HG02973 (cell line): ENCODE data around the gene RNF157.
"Not testable (repeated sequence)": the region's sequence is repeated elsewhere in the genome, so short reads cannot be mapped to it uniquely, and the experiment has no call there.

ENCODE experiments used
- ATAC-seq: cut with Tn5 transposase; IDR thresholded peaks from one replicate; pipeline ENCODE4 v1.9.1; 2021; ENCODE audit warnings: moderate library complexity; ENCODE audit not compliant: unreplicated experiment

The RNF157 gene

DNA sequence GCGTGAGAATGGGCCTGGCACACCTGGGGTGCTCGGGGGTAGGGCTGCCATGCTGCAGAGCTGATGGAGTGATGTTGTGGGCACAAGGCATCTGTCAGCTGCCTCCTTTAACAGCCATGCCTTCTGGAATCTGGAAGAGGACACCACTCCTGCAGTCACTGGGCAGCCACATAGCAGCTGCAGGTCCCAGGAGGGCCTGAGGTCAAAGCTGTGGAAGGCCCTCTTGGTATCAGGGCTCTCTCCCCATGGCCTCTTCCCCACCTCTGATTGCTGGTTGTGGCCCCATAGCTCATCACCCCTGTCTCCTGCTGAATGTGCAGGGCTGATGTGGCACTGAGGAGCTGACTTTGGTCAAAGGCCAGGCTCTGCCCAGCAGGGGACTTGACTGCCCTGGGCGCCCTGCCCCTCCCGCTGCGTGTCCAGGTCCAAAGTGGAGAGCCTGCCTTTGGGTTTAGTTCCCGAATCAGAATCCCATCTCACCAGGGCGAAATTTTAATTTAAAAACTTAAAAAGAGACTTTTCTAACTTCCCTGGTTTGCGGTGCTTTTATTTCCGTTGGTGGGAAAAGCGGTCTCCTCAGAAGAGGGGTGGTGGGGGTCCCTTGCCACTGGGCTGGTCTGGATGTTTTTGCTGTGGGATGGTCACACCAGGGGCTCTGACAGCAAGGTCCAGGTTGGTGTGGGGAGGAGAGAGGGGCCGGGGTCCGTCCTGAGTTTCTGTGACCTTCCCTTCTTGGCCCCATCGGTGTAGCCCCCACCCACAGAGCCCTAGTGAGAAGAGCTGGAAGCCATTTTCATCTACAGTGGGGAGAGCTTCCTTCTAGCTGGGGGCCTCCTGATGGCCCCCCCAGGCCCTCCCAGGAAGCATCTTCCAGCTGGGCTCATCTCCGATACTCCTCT lies 30.7 kb upstream of the RNF157 start:
- ATAC-seq = peak; percentile 1

DNA sequence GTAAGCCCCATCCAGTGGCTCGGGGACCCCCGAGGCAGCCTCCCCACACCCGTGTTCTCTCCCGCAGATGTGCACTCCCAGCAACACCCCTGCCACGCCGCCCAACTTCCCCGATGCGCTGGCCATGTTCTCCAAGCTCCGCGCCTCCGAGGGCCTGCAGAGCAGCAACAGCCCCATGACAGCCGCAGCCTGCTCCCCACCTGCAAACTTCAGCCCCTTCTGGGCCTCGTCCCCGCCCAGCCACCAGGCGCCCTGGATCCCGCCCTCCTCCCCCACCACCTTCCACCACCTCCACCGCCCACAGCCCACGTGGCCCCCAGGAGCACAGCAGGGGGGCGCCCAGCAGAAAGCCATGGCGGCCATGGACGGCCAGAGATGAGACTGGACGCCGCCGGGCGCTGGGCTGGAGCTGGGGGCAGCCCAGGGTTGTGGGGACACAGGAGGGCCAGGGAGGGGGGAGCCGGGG lies 29.9 kb upstream of the RNF157 start:
- ATAC-seq = no peak

DNA sequence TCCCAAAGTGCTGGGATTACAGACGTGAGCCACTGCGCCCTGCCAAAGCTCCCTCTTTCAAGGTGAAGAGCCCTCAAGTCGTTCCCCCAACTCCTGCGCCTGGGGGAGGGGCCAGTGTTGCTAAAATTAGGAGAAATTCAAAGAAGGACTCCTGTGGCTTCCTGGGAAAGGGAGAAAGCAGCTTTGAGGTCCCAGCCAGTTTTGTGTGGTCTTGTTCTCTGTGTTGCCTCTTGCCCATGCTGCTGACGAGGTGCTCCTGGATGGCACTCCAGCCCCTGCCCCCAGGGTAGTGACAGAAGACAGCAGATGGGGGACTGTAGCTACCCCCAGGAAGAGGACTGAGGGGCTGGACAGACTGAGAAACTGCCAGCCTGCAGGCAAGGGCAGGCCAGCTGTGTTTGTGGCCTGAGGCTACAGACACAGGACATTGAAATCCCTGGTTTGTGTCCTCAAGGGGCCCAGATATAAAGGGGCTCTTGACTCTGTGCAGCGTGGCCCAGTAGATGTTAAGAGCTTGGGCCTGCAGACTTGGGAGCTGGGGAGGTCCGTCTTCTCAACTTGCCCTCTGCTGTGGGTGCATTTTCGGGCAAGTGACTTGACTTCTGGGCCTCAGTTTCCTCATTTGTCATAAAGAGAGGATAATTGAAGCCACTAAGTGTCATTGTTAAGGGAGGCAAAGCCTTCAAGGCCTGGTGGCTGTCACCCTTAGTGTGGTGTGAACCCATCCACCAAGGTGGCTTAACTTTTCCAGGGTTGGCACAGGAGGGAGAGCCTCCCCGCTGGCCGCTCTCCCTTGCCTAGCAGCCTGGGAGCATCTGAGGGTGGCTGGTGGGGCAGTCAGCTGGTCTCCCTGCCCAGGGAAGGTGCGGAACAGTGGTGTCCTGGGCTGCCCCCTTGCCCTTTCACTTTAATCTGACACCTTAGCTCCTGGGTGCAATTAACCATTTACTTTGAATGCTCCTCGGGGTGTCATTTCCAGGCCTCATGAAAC lies 29.0 kb upstream of the RNF157 start:
- ATAC-seq = no peak

DNA sequence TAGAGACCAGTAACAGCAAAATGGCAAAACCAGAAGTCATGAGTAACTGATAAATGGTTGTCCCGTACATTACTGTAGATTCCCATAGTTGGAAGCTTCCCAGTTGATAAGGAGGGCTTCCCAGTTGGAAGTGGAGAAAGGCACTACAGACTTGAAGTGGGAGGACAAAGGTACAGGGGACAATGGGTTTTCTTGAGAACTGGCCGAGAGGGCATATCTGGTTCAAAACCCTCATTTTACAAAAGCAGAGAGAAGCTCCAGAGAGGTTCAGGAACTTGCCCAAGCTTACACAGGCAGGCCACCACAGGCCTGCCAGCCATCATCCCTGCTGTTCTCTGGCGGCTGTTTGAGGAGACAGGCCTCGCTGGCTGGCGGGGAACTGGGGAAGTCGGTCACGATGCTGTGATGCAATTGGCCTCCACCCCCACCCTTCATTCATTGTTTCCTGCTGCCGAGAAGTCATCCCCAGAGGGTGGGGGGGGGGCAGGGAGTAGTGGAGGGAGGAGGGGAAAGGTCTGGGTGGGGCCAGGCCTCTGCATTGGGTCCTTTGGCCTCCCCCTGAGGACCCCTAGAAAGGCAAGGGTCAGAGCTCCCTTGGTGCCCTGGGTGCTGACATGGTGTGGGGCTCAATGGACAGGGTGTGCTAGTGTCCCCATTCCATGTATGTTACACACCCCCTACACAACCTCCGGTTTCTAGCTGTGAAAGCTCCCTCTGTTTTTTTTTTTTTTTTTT lies 27.9 kb upstream of the RNF157 start:
- no peak for ATAC-seq

DNA sequence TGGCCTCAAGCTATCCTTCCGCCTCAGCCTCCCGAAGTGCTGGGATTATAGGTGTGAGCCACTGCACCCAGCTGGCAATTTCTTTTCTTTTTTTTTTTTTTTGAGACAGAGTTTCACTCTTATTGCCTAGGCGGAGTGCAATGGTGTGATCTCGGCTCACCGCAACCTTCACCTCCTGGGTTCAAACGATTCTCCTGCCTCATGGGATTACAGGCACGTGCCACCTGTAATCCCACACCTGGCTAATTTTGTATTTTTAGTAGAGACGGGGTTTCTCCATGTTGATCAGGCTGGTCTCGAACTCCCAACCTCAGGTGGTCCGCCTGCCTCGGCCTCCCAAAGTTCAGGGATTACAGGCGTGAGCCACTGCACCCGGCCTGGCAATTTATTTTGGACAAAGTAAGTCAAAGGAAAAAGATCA lies 27.3 kb upstream of the RNF157 start:
- not testable (repeated sequence) for ATAC-seq

DNA sequence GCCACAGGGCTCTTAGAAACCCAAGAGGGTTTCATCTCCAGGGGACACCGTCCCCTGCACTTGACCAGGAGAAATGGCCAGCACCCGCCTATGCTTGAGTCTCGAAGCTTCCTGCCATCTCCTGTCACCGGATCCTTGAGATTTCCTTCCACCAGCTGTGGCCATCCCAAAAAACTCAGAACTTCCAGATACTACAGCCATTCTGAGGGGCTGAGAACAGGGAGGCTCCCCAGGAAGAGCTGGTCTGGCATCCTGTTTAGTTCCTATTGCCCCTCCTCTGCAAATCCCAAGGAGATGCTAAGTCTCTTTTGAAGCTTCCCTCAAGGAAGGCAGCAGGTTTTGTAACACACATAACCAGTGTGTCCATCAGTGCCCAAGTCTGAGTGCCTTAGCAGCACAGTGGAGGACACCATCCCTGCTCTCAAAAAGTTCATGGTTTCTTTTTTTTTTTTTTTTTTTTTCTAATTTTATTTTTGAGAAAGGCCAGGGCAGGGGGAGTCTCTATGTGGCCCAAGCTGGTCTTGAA lies 26.8 kb upstream of the RNF157 start:
- ATAC-seq = no peak

DNA sequence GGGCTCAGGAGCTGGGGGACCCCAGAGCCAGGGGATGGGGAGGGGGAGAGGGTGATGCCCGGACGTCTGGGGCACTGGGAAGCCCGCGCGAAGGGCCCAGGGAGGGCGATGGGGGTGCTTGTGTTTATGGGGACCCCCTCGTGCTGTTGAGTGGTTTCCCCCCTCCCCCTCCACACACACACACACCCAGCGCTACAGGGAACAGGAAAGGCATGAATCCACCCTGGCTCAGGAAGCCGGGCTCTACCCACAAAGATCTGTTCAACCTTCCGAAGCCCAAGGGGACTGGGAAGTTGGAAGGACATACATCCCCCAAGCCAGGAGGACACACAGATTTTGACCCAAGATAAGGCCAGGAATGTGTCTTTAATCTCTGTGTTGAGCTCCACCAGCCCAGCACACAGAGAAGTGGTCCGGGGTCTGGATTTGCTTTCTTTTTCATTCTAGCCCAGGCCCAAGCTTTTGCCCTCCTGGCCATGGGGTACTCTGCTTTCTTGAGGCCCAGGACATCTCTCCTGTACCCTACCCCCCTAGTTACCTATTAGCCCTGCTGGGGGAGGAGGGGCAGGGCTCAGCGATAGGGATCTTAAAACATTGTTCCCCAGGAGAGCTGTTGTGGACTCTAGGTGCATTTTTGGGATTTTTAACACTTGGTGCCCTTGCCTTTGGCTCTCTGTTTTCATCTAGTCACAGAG lies 26.1 kb upstream of the RNF157 start:
- no peak for ATAC-seq

DNA sequence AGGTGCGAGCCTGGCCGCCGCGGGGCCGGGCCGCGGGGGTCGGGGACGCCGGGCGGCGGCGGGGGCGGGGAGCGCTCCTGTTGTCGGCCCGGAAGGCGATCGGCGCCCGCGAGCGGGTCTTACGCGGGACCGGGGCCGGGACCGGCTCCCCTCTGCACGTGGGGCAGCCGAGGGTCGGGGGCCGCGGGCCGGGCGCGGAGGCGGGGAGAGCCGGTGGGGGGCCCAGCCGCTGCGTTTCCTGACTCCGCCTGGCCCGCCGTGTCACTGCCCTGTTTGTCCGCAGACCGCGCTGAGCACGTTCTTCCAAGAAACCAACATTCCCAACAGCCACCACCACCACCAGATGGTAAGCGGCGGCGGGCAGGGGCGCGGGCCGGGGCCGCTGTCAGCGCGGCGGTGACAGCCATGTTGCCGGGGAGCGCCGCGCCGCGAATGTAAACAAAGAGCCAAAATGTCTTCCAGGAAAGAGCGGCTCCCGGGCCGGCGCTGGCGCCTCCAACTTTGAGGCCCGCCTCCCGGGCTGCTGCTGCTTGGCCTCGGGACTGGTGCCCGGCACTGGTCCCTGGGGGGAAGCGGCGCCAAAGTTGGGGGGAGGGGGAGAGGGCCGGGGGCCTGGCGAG lies 25.4 kb upstream of the RNF157 start:
- no peak for ATAC-seq

DNA sequence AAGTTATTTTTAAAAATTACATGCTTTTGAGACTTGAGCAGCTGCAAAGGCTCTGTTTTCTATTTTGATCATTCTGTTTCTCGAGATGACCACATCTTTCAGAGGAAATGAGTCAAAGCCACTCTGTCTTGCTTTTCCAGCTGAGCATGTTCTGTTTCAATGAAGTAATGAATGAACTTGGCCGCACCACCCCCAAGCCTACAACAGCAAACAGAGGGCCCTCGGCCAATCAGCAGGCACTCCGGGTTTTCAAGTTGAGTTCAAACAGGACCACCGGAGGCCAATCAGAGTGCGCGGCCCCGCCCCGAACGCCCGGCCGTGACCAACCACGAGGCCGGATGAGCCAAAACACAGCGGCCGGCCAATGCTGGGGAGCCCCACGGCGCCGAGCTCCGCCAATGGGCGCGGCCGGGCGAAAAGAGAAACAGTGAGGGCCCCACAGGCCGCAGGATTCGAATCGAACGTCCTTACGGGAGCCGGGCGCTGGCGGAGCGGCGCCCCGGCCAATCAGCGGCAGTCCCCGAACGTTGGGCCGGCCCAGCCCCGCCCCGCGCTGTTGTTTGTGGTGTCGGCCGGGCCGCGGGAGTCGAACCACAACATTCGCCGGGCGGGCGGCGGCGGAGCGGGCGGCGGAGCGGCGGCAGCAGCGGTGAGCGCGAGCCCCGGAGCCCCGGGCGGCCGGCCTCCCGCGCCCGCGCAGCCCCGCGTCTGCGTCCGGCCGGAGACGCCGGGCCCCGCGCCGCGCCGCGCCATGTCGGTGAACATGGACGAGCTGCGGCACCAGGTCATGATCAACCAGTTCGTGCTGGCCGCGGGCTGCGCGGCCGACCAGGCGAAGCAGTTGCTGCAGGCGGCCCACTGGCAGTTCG lies 24.7 kb upstream of the RNF157 start, which contains the start of gene UBALD2:
UBALD2 (plus strand) TSS at position 594 of the 869 bp plus-strand sequence; CDS start at position 752, 158 bp downstream.
- peak; percentile 64 for ATAC-seq

DNA sequence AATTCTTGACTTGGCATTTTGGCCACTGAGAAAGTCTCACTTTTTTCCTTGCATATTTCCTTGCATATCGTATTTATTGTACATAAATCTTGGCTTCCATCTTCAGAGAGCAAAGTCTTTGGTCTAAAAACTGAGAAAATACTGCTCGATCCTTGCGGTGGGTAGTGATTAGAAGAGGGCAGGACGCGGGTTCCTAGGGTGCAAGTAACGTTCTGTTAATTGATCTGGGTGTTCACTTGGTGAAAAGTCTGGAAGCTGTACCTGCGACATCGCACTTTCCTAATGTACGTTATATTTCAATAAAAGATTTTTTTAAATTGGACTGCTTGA lies 24.1 kb upstream of the RNF157 start:
- no peak for ATAC-seq

DNA sequence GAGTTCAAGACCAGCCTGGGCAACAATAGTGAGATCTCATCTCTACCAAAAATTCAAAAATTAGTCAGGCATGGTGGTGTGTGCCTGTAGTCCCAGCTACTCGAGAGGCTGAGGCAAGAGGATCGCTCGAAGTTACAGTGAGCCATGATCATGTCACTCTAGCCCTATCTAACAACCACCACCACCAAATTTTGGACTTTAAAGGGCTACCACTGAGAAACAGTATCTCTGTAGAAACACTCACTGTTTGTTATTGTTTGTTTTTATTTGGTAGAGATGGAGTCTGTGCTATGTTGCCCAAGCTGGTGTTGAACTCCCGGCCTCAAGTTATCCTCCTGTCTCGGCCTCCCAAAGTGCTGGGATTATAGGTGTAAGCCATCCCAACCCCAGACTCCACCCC lies 23.6 kb upstream of the RNF157 start:
- ATAC-seq = no peak

DNA sequence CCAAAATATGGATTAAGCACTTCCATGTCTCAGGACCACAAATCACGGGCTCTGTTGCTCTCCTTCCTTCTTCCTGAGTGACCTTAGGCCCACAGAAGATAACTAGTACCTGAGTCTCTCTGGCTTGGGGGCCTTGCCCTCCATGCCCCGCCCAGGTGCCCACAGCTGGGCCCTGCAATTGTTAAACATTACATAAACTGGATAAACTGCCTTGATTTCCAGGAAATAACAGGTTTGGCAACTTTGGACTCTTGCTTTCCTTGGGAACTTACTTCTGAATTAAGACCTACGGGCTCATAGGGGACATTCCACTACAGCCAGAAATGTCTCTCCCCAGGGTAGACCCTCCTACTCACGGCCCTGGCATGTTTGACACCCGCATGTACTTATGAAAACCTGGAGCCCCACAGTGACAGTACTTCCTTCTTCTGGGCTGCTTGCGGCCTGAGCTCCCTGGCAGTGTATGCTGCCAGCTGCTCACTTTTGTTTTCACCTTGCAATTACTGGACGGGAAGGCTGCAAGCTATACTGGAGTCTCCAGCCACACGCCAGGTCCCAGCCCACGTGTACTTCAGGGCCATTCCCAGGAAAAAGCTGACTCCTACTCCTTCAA lies 22.5 kb upstream of the RNF157 start:
- no peak for ATAC-seq

DNA sequence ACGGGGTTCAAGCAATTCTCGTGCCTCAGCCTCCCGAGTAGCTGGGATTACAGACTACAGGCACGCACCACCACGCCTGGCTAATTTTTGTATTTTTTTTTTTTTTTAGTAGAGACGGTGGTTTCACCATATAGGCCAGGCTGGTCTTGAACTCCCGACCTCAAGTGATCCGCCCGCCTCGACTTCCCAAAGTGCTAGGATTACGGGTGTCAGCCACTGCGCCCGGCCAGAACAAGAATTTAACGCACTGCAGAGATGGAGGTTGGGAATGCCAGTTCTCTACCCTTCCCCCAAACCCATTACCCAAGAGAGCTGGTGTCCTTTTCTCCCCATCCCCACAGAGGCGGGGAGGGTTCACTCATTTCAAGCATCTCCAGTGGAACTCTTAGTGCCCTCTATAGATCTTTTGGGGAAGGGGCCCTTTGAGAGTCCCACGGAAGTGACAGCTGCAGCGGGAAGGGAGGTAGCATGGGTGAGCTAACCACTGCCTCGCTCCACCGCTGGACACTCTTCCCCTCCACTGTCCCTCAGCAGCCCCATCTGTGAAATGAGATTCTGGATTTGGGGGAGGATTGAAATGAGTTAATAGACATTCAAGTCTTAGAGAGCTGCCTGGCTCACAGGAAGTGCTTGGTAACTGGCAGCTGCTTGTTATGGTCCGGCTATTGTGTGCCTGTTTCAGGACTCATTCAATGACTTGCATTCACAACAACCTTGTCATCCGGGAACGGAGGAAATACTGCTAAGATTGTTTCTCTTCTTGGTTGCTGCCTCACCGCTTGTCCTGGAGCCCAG lies 21.3 kb upstream of the RNF157 start:
- ATAC-seq = no peak

DNA sequence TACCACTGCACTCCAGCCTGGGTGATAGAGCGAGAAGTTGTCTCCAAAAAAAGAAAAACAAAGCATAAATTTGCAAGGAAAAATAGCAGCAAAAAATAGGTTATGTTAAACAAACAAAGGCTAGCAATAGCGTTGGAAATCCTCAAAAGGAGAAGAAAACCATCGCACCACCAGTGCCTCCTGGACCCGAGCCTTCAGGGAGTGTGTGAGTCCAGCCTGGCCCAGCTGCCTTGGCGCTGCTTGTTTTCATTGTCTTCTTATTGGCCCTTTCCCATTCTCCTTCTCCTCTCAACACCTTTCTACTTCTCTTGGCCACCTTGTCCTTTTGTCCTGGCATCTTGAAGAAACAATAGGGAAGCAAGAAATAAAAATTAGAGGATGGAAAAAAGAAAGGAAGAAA lies 20.4 kb upstream of the RNF157 start:
- no peak for ATAC-seq

DNA sequence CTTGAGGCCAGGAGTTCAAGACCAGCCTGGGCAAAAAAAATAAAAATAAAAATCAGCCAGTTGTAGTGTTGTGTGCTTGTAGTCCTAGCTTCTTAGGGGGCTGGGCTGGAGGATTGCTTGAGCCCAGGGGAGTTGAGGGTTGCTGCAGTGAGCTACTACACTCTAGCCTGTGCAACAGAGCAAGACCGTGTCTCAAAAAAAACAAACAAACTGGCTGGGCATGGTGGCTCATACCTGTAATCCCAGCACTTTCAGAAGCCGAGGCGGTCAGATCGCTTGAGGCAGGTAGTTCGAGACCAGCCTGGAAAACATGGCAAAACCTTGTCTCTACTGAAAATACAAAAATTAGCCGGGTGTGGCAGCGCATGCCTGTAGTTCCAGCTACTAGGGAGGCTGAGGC lies 19.9 kb upstream of the RNF157 start:
- ATAC-seq = no peak

DNA sequence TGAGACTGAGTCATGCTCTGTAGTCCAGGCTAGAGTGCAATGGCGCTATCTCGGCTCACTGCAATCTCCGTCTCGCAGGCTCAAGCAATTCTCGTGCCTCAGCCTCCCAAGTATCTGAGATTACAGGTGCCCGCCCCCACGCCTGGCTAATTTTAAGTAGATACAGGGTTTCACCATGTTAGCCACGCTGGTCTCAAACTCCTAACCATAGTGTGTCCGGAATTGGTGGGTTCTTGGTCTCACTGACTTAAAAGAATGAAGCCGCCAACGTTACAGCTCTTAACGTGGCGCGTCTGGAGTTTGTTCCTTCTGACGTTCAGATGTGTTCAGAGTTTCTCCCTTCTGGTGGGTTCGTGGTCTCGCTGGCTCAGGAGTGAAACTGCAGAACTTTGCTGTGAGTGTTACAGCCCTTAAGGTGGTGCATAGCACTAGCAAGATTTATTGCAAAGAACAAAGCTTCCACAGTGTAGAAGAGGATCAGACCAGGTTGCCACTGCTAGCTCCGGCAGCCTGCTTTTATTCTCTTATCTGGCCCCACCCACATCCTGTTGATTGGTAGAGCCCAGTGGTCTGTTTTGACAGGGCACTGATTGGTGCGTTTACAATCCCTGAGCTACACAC lies 16.2 kb upstream of the RNF157 start:
- ATAC-seq = not testable (repeated sequence)
